Mesenchymal stem cell (in vitro differentiated cells and primary cell): ENCODE measurements around the gene EXOC1L.

ENCODE experiments used
- DNase-seq: peaks from one replicate; pipeline ENCODE4 v3.0.0-alpha.2; 2013
- H2AFZ ChIP-seq: one replicate; pipeline ENCODE4 v1.6.1; 2013; ENCODE audit warnings: low read depth, mild to moderate bottlenecking, control low read depth, inconsistent platforms, low read length, moderate library complexity
- H2AK5ac ChIP-seq: 2 replicates; pipeline ENCODE4 v1.6.1; 2013; ENCODE audit warnings: low read length, moderate library complexity, mild to moderate bottlenecking, inconsistent platforms; ENCODE audit not compliant: severe bottlenecking
- H2BK120ac ChIP-seq: one replicate; pipeline ENCODE4 v1.6.1; 2013; ENCODE audit warnings: low read depth, mild to moderate bottlenecking, inconsistent platforms, low read length, moderate library complexity
- H2BK12ac ChIP-seq, 2 experiments: one replicate each; pipeline ENCODE4 v1.6.1; 2013; ENCODE audit warnings: inconsistent platforms in 2 of 2, low read length in 2 of 2, mild to moderate bottlenecking in 2 of 2, moderate library complexity in 2 of 2, control low read depth in 1 of 2
- H2BK15ac ChIP-seq: one replicate; pipeline ENCODE4 v1.6.1; 2013; ENCODE audit warnings: mild to moderate bottlenecking, low read depth, inconsistent platforms; ENCODE audit not compliant: poor library complexity, severe bottlenecking
- H2BK5ac ChIP-seq: 2 replicates; pipeline ENCODE4 v1.6.1; 2013; ENCODE audit warnings: low read depth, mild to moderate bottlenecking, low read length, control low read depth, inconsistent platforms; ENCODE audit not compliant: poor library complexity, severe bottlenecking
- H3K14ac ChIP-seq, 2 experiments: one replicate each; pipeline ENCODE4 v1.6.1; 2013; ENCODE audit warnings: inconsistent platforms in 2 of 2, low read length in 2 of 2, control low read depth in 1 of 2, mild to moderate bottlenecking in 1 of 2, moderate library complexity in 1 of 2
- H3K18ac ChIP-seq, 2 experiments: one replicate each; pipeline ENCODE4 v1.6.1; 2013; ENCODE audit warnings: inconsistent platforms in 2 of 2, low read length in 2 of 2, control low read depth in 1 of 2, low read depth in 1 of 2, mild to moderate bottlenecking in 1 of 2
- H3K23ac ChIP-seq, 2 experiments: one replicate each; pipeline ENCODE4 v1.6.1; 2013; ENCODE audit warnings: inconsistent platforms in 2 of 2, low read length in 2 of 2, mild to moderate bottlenecking in 2 of 2, moderate library complexity in 2 of 2, control low read depth in 1 of 2
- H3K27ac ChIP-seq: 2 replicates; pipeline ENCODE4 v1.5.1; 2013; ENCODE audit warnings: mild to moderate bottlenecking, moderate library complexity, low read length, control low read depth, inconsistent platforms; ENCODE audit not compliant: poor library complexity, severe bottlenecking
- H3K27me3 ChIP-seq, 2 experiments: 2 replicates each; pipeline versions ENCODE4 v1.6.1 to v1.7.0; 2013; ENCODE audit warnings: low read length in 2 of 2, mild to moderate bottlenecking in 2 of 2, moderate library complexity in 2 of 2, control low read depth in 1 of 2, inconsistent platforms in 1 of 2; ENCODE audit not compliant: control insufficient read depth in 1 of 2, insufficient read depth in 1 of 2
- H3K36me3 ChIP-seq, 2 experiments: 2 replicates each; pipeline versions ENCODE4 v1.6.1 to v1.7.0; 2013; ENCODE audit warnings: low read length in 2 of 2, control low read depth in 1 of 2, inconsistent platforms in 1 of 2, low read depth in 1 of 2, mild to moderate bottlenecking in 1 of 2; ENCODE audit not compliant: insufficient read depth in 2 of 2, control insufficient read depth in 1 of 2
- H3K4ac ChIP-seq, 2 experiments: one replicate each; pipeline ENCODE4 v1.6.1; 2013; ENCODE audit warnings: inconsistent platforms in 2 of 2, low read length in 2 of 2, mild to moderate bottlenecking in 2 of 2, moderate library complexity in 2 of 2, control low read depth in 1 of 2, low read depth in 1 of 2
- H3K4me1 ChIP-seq: 2 replicates; pipeline ENCODE4 v1.6.1; 2013; ENCODE audit warnings: low read depth, low read length, control low read depth; ENCODE audit not compliant: control insufficient read depth, insufficient read depth
- H3K4me2 ChIP-seq: 2 replicates; pipeline ENCODE4 v1.6.1; 2013; ENCODE audit warnings: low read length, mild to moderate bottlenecking, inconsistent platforms; ENCODE audit not compliant: poor library complexity, severe bottlenecking
- H3K4me3 ChIP-seq, 2 experiments: 2 replicates each; pipeline versions ENCODE4 v1.5.1 to v1.7.0; 2013; ENCODE audit warnings: low read length in 2 of 2, mild to moderate bottlenecking in 2 of 2, control low read depth in 1 of 2, low read depth in 1 of 2; ENCODE audit not compliant: insufficient read depth in 1 of 2
- H3K79me1 ChIP-seq: replicated peaks from 2 replicates; pipeline ENCODE4 v1.6.1; 2013; ENCODE audit warnings: mild to moderate bottlenecking, control low read depth, low read length, inconsistent platforms; ENCODE audit not compliant: poor library complexity, severe bottlenecking
- H3K9ac ChIP-seq: 2 replicates; pipeline ENCODE4 v1.7.0; 2013; ENCODE audit warnings: mild to moderate bottlenecking, low read length, moderate library complexity
- H3K9me3 ChIP-seq: 2 replicates; pipeline ENCODE4 v1.7.0; 2013; ENCODE audit warnings: mild to moderate bottlenecking, low read length; ENCODE audit not compliant: control insufficient read depth
- H4K8ac ChIP-seq: one replicate; pipeline ENCODE4 v1.6.1; 2013; ENCODE audit warnings: inconsistent platforms, mild to moderate bottlenecking, low read length, moderate library complexity
- H4K91ac ChIP-seq: one replicate; pipeline ENCODE4 v1.6.1; 2013; ENCODE audit warnings: mild to moderate bottlenecking, low read length, inconsistent platforms
- WGBS: methylation state at CpG from one replicate; pipeline ENCODE4 v1.1.7; 2013; ENCODE audit warnings: mixed read lengths; 5-methylcytosine and 5-hydroxymethylcytosine counted together

The EXOC1L gene

GRCh38 chr4:55854129-55854528 lies 34.5 kb downstream of the EXOC1L start:
- Histone ChIP-seq H3K4me1 (no peaks in the 10 kb centered on the region), H3K14ac (no peak overlapping the region), H3K9ac (peak overlapping the region; percentile 95), H3K4me2 (peak overlapping the region; percentile 83), H2BK15ac (no peak overlapping the region), H2BK5ac (no peak overlapping the region), H3K4ac (no peak overlapping the region), H3K23ac (no peak overlapping the region), H3K27me3 (no peaks in the 10 kb centered on the region), H2BK120ac (no peak overlapping the region), H2BK12ac (no peak overlapping the region), H3K79me1 (peaks cover 11% of the 10 kb centered on the region), H2AFZ (no peak overlapping the region), H4K91ac (no peak overlapping the region), H3K4me3 (peak overlapping the region; percentile 94 to 97), H3K27ac (no peak overlapping the region), H3K9me3 (no peaks in the 10 kb centered on the region), H3K36me3 (peaks cover 0 to 12% of the 10 kb centered on the region in 2 experiments), H4K8ac (peak overlapping the region; percentile 99), H2AK5ac (no peak overlapping the region), H3K18ac (no peak overlapping the region)
- peak; percentile 19 for DNase-seq
- WGBS = 42% methylated on average over 5 of the region's 7 CpGs

DNA sequence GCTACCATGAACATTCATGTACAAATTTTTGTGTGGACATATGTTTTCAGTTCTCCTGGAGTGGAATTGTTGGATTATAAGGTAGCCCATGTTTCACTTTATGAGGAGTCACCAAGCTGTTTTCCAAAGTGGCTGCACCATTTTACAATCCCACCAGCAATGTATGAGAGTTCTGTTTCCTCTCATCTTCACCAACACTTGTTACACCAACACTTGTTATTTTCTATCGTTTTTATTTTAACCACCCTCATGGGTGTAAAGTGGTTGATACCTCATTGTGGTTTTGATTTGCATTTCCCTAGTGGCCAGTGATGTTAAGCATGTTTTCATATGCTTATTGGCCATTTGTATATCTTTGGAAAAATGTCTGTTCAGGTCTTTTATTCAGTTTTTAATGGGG lies 38.0 kb downstream of the EXOC1L start:
- H3K4me1 ChIP-seq = no peaks in the 10 kb centered on the region
- H4K91ac ChIP-seq = no peak overlapping the region
- H3K9me3 ChIP-seq = no peaks in the 10 kb centered on the region
- H3K79me1 ChIP-seq = peaks cover 13% of the 10 kb centered on the region
- no CpG with 5 or more reads among the region's 1 CpG for WGBS
- no peak overlapping the region for H2BK12ac ChIP-seq
- no peak overlapping the region for H2BK120ac ChIP-seq
- H4K8ac ChIP-seq = no peak overlapping the region
- no peak overlapping the region for H3K23ac ChIP-seq
- no peak overlapping the region for H3K18ac ChIP-seq
- no peak overlapping the region for H3K9ac ChIP-seq
- H2BK15ac ChIP-seq = no peak overlapping the region
- no peak overlapping the region for H2BK5ac ChIP-seq
- H3K27me3 ChIP-seq = no peaks in the 10 kb centered on the region
- no peak overlapping the region for H2AK5ac ChIP-seq
- peaks cover 0 to 39% of the 10 kb centered on the region in 2 experiments for H3K36me3 ChIP-seq
- H3K14ac ChIP-seq = no peak overlapping the region
- no peak overlapping the region for H2AFZ ChIP-seq
- H3K27ac ChIP-seq = no peak overlapping the region
- no peak overlapping the region for H3K4me2 ChIP-seq
- DNase-seq = no peak
- H3K4me3 ChIP-seq = no peak overlapping the region
- no peak overlapping the region for H3K4ac ChIP-seq

GRCh38 chr4:55859711-55860110 lies 40.1 kb downstream of the EXOC1L start:
- WGBS = 88% methylated on average over 1 of the region's 2 CpGs

DNA sequence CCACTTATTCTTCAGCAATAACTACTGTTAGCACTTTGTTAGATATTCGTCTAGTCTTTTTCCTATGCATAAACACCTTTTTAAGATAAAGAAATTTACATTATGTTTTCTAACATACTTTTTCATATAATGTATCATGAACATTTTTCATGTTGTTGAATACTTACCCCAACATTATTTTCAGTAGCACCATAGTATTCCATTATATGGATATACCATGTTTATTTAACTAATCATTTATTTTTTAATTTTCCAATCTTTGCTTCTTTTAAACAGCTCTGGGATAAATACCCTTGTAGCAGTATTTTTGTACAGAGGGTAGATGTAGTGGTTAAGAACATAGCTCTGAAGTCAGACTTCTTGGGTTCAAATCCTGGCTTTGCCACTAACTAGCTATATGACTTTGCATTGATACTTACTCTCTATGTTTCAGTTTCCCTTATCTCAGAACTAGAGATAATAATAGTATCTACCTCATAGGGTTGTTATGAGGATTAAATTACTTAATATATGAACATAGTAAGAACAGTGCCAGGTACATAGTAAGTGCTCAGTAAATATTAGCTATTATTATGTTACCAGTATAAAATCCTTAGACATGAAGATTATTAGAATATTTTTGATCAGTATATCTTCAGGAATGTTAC lies 45.1 kb downstream of the EXOC1L start:
- no peak overlapping the region for H4K91ac ChIP-seq
- H3K9ac ChIP-seq = peak overlapping the region; percentile 84
- H2BK120ac ChIP-seq = no peak overlapping the region
- H2AFZ ChIP-seq = no peak overlapping the region
- H3K23ac ChIP-seq = no peak overlapping the region
- no peak overlapping the region for H2AK5ac ChIP-seq
- no peak overlapping the region for H3K4ac ChIP-seq
- H3K79me1 ChIP-seq = peaks cover 11% of the 10 kb centered on the region
- H2BK15ac ChIP-seq = no peak overlapping the region
- peak overlapping the region in 1 of 2 experiments; percentile 58 for H3K4me3 ChIP-seq
- H3K4me1 ChIP-seq = peaks cover 5% of the 10 kb centered on the region
- no peak overlapping the region for H2BK12ac ChIP-seq
- no CpG with 5 or more reads among the region's 1 CpG for WGBS
- H3K18ac ChIP-seq = no peak overlapping the region
- H3K36me3 ChIP-seq = peaks cover 7 to 62% of the 10 kb centered on the region in 2 experiments
- H3K14ac ChIP-seq = no peak overlapping the region
- H3K27ac ChIP-seq = peak overlapping the region; percentile 56
- H2BK5ac ChIP-seq = no peak overlapping the region
- no peak for DNase-seq
- H3K27me3 ChIP-seq = no peaks in the 10 kb centered on the region
- H4K8ac ChIP-seq = no peak overlapping the region
- H3K4me2 ChIP-seq = no peak overlapping the region
- no peaks in the 10 kb centered on the region for H3K9me3 ChIP-seq

More at GRCh38 chr4:55859711-55860110, 40.1 kb downstream of the EXOC1L start:
- Histone ChIP-seq H3K4me1 (no peaks in the 10 kb centered on the region), H3K14ac (no peak overlapping the region), H3K23ac (no peak overlapping the region), H3K18ac (no peak overlapping the region), H3K79me1 (peaks cover 13% of the 10 kb centered on the region), H4K8ac (no peak overlapping the region), H2BK120ac (no peak overlapping the region), H3K4me3 (no peak overlapping the region), H3K4me2 (no peak overlapping the region), H2AFZ (no peak overlapping the region), H3K36me3 (peaks cover 4 to 59% of the 10 kb centered on the region in 2 experiments), H2AK5ac (no peak overlapping the region), H3K27me3 (no peaks in the 10 kb centered on the region), H3K27ac (no peak overlapping the region), H2BK15ac (no peak overlapping the region), H2BK5ac (no peak overlapping the region), H3K4ac (no peak overlapping the region), H3K9me3 (no peaks in the 10 kb centered on the region), H2BK12ac (no peak overlapping the region), H4K91ac (no peak overlapping the region), H3K9ac (no peak overlapping the region)
- DNase-seq = no peak
